Naive B cell (primary cell): ENCODE measurements around the gene ADSS1. TPM values are rescaled to one million over a fixed set of nuclear protein-coding genes. Genes with fewer than 3 reads are reported as not detected.

Experiments
- ATAC-seq, 2 donors: fragments of 150-1000 bp; cut with Tn5 transposase; 2 replicates each; pipeline ENCODE4 v1.10.0; 2021; ENCODE audit warnings: low read depth in 2 of 2, mild to moderate bottlenecking in 2 of 2, moderate library complexity in 2 of 2
- DNase-seq: peaks from one replicate; pipeline ENCODE4 v3.0.0; 2022
- H3K27ac Mint-ChIP-seq, 6 donors: one replicate each; pipeline ENCODE4 v1.8.0; 2020 to 2022; ENCODE audit warnings: mild to moderate bottlenecking in 6 of 6, mixed read lengths in 6 of 6, moderate library complexity in 5 of 6, inconsistent platforms in 2 of 6
- H3K27me3 Mint-ChIP-seq, 3 donors: one replicate each; pipeline ENCODE4 v1.8.0; 2021 to 2022; ENCODE audit warnings: mixed read lengths in 3 of 3, mild to moderate bottlenecking in 1 of 3
- H3K36me3 Mint-ChIP-seq, 2 donors: one replicate each; pipeline ENCODE4 v1.8.0; 2020 to 2022; ENCODE audit warnings: mixed read lengths in 2 of 2, inconsistent platforms in 1 of 2, mild to moderate bottlenecking in 1 of 2
- H3K4me1 Mint-ChIP-seq, 3 donors: one replicate each; pipeline ENCODE4 v1.8.0; 2020 to 2022; ENCODE audit warnings: mixed read lengths in 3 of 3, inconsistent platforms in 1 of 3, mild to moderate bottlenecking in 1 of 3, moderate library complexity in 1 of 3
- H3K4me3 Mint-ChIP-seq, 8 donors: one replicate each; pipeline ENCODE4 v1.8.0; 2020 to 2022; ENCODE audit warnings: mild to moderate bottlenecking in 8 of 8, mixed read lengths in 8 of 8, moderate library complexity in 8 of 8, inconsistent platforms in 2 of 8
- H3K9me3 Mint-ChIP-seq, 7 donors: one replicate each; pipeline ENCODE4 v1.8.0; 2020 to 2022; ENCODE audit warnings: mixed read lengths in 7 of 7, mild to moderate bottlenecking in 5 of 7, inconsistent platforms in 2 of 7, moderate library complexity in 1 of 7
- polyA plus RNA-seq, 6 donors: library from polyadenylated mRNA; unstranded; fragments of 300-500 nt; fragmentation: Illumina TruSeq; gene quantifications; one replicate each; pipeline ENCODE4 v1.2.3, GENCODE V29; 2021; ENCODE audit warnings: low read depth in 6 of 6

ADSS1 gene
- polyA plus RNA-seq, 6 donors from 2014 or later: 0.17 to 0.29 TPM; not detected in 4

GRCh38 chr14:104708606-104709268 is 15.3 kb upstream of the ADSS1 start:
- peak; percentile 86 to 89 for ATAC-seq
- Mint-ChIP-seq H3K36me3 (no peaks in the 10 kb centered on the region), H3K27ac (peak overlapping the region in 2 of 6 donors; percentile 50 to 63), H3K9me3 (no peaks in the 10 kb centered on the region), H3K4me3 (peak overlapping the region in 1 of 8 donors; percentile 35), H3K27me3 (no peaks in the 10 kb centered on the region), H3K4me1 (peaks cover 4 to 15% (median 5%) of the 10 kb centered on the region in 3 donors)
- DNase-seq: peak; percentile 67

DNA sequence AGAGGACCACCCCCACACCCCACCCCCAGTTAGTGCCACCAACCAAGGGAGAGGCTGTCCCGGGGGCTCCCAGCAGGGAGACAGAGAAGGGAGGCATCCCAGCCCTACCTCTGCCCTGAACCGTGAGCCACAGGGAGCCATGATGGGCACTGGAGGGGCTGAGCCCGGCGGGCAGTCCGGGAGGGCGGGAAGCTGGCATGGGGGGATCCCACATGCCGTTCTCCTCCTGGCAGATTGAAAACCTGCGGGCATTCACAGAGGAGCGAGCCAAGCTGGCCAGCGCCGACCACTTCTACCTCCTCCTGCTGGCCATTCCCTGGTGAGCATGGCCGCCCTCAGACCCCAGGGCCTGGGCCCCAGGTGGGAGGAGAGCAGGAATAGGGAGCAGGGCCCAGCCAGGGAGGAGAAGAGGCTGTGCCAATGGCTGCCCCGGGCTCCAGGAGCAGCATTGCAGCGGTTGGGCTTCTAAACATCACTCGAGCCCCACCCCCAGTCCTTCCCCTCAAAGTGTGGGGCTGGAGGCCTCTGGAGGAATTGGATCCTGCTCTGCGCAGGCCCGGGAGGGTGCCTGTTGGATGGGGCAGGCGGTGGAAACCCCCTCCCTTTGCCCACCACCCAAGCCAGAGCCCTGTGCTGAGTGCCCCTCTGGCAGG is 14.5 kb upstream of the ADSS1 start:
- Mint-ChIP-seq H3K9me3 (no peaks in the 10 kb centered on the region), H3K27me3 (no peaks in the 10 kb centered on the region), H3K27ac (no peak overlapping the region), H3K4me3 (no peak overlapping the region), H3K36me3 (no peaks in the 10 kb centered on the region), H3K4me1 (peaks cover 4 to 15% (median 5%) of the 10 kb centered on the region in 3 donors)
- ATAC-seq (no peak), DNase-seq (no peak)

DNA sequence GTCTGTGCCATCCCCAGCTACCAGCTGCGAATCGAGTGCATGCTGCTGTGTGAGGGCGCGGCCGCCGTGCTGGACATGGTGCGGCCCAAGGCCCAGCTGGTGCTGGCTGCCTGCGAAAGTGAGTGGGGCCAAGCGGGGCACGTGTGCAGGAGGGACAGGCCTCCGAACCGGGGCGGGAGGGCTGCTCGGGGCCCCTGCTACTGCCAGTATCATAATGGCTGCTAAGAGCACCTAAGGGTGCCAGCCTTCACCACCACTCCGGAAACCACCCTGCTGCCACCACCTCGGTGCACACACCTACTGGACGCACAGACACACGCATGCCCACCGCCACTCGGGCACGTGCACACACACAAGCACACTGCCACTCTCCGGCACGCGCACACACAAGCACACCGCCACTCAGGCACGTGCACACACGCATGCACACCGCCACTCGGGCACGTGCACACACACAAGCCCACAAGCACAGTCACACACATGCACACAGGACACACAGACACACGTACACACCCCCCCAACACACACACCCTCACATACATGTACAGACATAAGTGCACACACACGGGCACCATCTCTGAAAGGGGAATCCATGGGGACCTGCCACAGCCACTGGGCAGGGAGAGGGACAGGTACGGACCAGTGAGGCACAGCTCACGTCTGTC is 13.8 kb upstream of the ADSS1 start:
- Mint-ChIP-seq H3K36me3 (no peaks in the 10 kb centered on the region), H3K4me3 (no peak overlapping the region), H3K27me3 (no peaks in the 10 kb centered on the region), H3K9me3 (no peaks in the 10 kb centered on the region), H3K4me1 (peaks cover 4 to 15% (median 5%) of the 10 kb centered on the region in 3 donors), H3K27ac (no peak overlapping the region)
- ATAC-seq (no peak), DNase-seq (no peak)

DNA sequence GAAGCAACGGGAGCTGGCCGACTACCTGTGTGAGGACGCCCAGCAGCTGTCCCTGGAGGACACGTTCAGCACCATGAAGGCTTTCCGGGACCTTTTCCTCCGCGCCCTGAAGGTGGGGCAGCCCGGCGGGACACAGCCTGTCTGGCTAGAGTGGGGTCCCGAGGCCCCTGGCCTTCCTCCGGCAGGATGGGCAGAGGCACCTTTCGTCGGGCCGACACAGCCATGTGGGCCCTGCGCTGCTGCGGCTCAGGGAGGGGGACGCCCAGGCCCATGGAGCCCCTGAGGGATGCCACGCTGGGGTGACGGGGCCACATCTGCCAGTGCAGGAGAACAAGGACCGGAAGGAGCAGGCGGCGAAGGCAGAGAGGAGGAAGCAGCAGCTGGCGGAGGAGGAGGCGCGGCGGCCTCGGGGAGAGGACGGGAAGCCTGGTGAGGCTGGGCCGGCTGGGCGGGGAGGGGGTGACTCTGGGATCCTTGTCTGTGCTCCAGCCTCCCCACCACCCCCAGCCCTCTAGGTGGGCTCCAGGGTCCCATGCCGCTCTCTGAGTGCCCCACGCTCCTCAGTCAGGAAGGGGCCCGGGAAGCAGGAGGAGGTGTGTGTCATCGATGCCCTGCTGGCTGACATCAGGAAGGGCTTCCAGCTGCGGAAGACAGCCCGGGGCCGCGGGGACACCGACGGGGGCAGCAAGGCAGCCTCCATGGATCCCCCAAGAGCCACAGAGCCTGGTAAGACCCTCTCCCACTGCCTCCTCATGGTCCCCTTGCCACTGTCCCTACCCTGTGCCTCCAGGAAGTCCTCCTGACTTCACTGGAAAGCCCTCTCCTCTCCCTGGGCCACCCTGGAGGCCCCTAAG is 10.9 kb upstream of the ADSS1 start:
- Mint-ChIP-seq H3K27ac (no peak overlapping the region), H3K36me3 (no peaks in the 10 kb centered on the region), H3K27me3 (no peaks in the 10 kb centered on the region), H3K4me1 (peaks cover 4 to 14% (median 9%) of the 10 kb centered on the region in 3 donors), H3K9me3 (no peaks in the 10 kb centered on the region), H3K4me3 (no peak overlapping the region)
- ATAC-seq (no peak), DNase-seq (no peak)

DNA sequence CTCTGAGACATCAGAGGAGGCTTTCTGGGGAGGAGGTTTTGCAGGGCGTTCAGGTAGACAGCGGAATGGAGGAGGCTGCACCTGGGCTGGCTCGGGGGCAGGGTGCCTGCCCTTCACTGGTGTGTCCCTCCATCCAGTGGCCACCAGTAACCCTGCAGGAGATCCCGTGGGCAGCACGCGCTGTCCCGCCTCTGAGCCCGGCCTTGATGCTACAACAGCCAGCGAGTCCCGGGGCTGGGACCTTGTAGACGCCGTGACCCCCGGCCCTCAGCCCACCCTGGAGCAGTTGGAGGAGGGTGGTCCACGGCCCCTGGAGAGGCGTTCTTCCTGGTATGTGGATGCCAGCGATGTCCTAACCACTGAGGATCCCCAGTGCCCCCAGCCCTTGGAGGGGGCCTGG is 10.0 kb upstream of the ADSS1 start:
- no peak for DNase-seq
- H3K9me3 Mint-ChIP-seq: no peaks in the 10 kb centered on the region
- H3K4me1 Mint-ChIP-seq: peaks cover 0 to 4% (median 4%) of the 10 kb centered on the region in 3 donors
- ATAC-seq: no peak
- no peaks in the 10 kb centered on the region for H3K36me3 Mint-ChIP-seq
- H3K27ac Mint-ChIP-seq: no peak overlapping the region
- H3K27me3 Mint-ChIP-seq: no peaks in the 10 kb centered on the region
- no peak overlapping the region for H3K4me3 Mint-ChIP-seq

DNA sequence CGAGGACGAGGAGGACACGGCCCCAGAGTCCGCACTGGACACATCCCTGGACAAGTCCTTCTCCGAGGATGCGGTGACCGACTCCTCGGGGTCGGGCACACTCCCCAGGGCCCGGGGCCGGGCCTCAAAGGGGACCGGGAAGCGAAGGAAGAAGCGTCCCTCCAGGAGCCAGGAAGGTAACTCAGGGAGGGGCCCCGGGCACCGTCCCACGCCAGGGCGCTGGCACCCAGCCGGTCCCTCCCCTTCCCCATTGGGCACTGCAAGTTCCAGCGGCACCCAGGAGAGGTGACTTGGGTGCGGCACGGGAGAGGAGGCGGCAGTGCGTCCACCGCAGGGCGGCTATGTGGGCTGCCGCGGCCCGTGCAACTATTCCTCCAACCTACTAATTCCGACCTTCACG is 9.3 kb upstream of the ADSS1 start:
- H3K4me3 Mint-ChIP-seq: no peak overlapping the region
- no peaks in the 10 kb centered on the region for H3K9me3 Mint-ChIP-seq
- peaks cover 0 to 4% (median 4%) of the 10 kb centered on the region in 3 donors for H3K4me1 Mint-ChIP-seq
- DNase-seq: no peak
- H3K36me3 Mint-ChIP-seq: no peaks in the 10 kb centered on the region
- no peaks in the 10 kb centered on the region for H3K27me3 Mint-ChIP-seq
- no peak overlapping the region for H3K27ac Mint-ChIP-seq
- no peak for ATAC-seq

DNA sequence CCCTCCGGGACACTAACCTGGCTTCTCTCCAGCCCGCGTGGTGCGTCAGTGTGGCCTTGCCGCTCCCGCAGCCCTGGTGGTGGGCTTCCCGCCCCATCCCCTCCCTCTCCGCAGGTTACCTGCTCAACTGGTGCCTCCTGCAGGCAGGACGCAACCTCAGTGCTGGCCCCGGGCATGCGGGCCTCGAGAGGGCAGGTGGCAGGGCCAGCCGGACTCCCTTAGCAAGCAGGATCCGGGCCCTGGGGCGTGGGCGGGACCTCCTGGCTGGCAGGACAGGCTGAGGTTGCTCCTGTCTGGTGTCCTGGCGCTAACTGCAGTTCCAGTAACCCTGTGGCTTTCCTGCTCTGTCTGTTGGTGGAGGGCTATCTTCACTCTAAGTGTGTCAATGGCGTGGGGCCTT is 8.6 kb upstream of the ADSS1 start:
- peaks cover 0 to 8% (median 4%) of the 10 kb centered on the region in 3 donors for H3K4me1 Mint-ChIP-seq
- H3K36me3 Mint-ChIP-seq: no peaks in the 10 kb centered on the region
- H3K27me3 Mint-ChIP-seq: no peaks in the 10 kb centered on the region
- H3K9me3 Mint-ChIP-seq: no peaks in the 10 kb centered on the region
- DNase-seq (no peak), ATAC-seq (no peak)
- H3K4me3 Mint-ChIP-seq: no peak overlapping the region
- H3K27ac Mint-ChIP-seq: peak overlapping the region in 1 of 6 donors; percentile 58

GRCh38 chr14:104715871-104716270 is 8.2 kb upstream of the ADSS1 start:
- ATAC-seq: no peak
- DNase-seq: no peak
- no peaks in the 10 kb centered on the region for H3K9me3 Mint-ChIP-seq
- H3K27ac Mint-ChIP-seq: peak overlapping the region in 1 of 6 donors; percentile 58
- no peaks in the 10 kb centered on the region for H3K27me3 Mint-ChIP-seq
- H3K4me1 Mint-ChIP-seq: peaks cover 0 to 8% (median 4%) of the 10 kb centered on the region in 3 donors
- H3K36me3 Mint-ChIP-seq: no peaks in the 10 kb centered on the region
- H3K4me3 Mint-ChIP-seq: no peak overlapping the region

GRCh38 chr14:104717137-104717536 is 6.9 kb upstream of the ADSS1 start:
- Mint-ChIP-seq H3K27me3 (no peaks in the 10 kb centered on the region), H3K36me3 (no peaks in the 10 kb centered on the region), H3K27ac (peak overlapping the region in 1 of 6 donors; percentile 21), H3K4me1 (peaks cover 0 to 8% (median 4%) of the 10 kb centered on the region in 3 donors), H3K9me3 (no peaks in the 10 kb centered on the region), H3K4me3 (no peak overlapping the region)
- ATAC-seq: no peak
- no peak for DNase-seq

DNA sequence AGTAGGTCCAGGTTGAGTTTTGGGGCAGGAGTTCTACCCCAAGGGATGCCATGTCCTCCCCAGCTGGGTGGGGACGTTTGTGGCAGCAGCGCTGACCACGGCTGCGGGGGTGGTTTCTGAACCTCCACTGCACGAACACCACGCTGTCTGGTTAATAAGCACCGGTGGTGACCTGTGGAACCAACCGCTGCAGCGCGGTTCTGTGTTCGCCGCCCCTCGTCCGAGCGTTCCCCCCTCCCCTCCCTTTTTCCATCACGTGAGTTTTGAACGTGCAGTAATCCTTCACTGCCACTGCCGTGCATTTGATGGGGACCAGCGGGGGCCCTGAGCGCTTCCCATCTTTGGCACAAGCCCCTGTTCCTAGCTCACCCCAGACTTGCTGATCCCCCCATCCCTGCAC is 6.4 kb upstream of the ADSS1 start:
- Mint-ChIP-seq H3K9me3 (no peaks in the 10 kb centered on the region), H3K27ac (peak overlapping the region in 2 of 6 donors; percentile 42 to 72), H3K36me3 (no peaks in the 10 kb centered on the region), H3K27me3 (no peaks in the 10 kb centered on the region), H3K4me1 (peaks cover 0 to 8% (median 4%) of the 10 kb centered on the region in 3 donors), H3K4me3 (no peak overlapping the region)
- DNase-seq (no peak), ATAC-seq (no peak)

GRCh38 chr14:104718147-104718546 is 5.9 kb upstream of the ADSS1 start:
- ATAC-seq (no peak), DNase-seq (no peak)
- peaks cover 0 to 8% (median 4%) of the 10 kb centered on the region in 3 donors for H3K4me1 Mint-ChIP-seq
- H3K4me3 Mint-ChIP-seq: no peak overlapping the region
- H3K27me3 Mint-ChIP-seq: no peaks in the 10 kb centered on the region
- H3K27ac Mint-ChIP-seq: peak overlapping the region in 5 of 6 donors; percentile 27 to 72 (median 53)
- H3K9me3 Mint-ChIP-seq: no peaks in the 10 kb centered on the region
- no peaks in the 10 kb centered on the region for H3K36me3 Mint-ChIP-seq

DNA sequence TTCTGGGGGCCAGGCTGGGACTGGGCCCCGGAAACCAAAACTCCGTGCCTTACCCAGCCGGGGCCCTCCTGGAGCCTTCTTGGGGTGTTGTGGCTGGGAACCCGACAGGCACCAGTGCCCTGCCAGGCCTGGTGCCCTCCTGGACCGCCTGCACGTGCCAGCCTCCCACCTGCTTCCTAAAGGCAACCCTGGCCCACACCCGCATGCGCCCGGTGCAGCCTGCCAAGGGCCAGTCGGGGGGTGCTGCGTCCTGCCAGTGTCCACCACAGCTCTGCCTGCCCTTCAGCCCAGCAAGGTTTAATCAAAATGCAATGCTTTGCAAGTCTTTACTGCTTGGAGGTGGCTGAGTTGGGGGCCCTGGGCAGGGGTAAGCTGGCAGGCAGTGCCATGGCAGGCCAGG is 5.2 kb upstream of the ADSS1 start:
- H3K4me1 Mint-ChIP-seq: peaks cover 0 to 8% (median 4%) of the 10 kb centered on the region in 3 donors
- DNase-seq (no peak), ATAC-seq (no peak)
- H3K27ac Mint-ChIP-seq: no peak overlapping the region
- no peaks in the 10 kb centered on the region for H3K27me3 Mint-ChIP-seq
- H3K36me3 Mint-ChIP-seq: no peaks in the 10 kb centered on the region
- no peaks in the 10 kb centered on the region for H3K9me3 Mint-ChIP-seq
- no peak overlapping the region for H3K4me3 Mint-ChIP-seq

DNA sequence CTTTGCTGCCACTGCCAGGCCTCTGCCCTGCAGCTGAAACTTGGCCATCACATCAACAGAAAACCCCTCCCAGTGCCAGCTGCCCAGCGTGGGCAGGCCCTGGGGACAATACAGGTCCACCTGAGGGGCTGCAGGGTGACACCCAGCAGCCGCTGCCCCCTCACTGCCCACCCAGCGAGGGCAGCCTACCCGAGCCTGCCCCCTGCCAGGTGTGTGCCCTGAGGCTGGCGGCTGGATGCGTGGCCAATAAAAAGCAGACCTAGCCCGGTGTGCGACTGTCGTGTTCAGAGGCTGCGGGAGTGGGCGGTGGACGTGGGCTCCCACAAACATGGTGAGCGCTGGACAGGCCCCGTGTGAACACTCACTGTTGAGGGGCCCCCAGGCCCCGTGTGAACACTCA is 4.7 kb upstream of the ADSS1 start:
- Mint-ChIP-seq H3K27me3 (no peaks in the 10 kb centered on the region), H3K4me3 (peak overlapping the region in 1 of 8 donors; percentile 35), H3K9me3 (no peaks in the 10 kb centered on the region), H3K27ac (peak overlapping the region in 1 of 6 donors; percentile 28), H3K4me1 (peaks cover 0 to 8% (median 4%) of the 10 kb centered on the region in 3 donors), H3K36me3 (no peaks in the 10 kb centered on the region)
- DNase-seq: no peak
- no peak for ATAC-seq
